CD4-positive, alpha-beta T cell treated with Interleukin-6 for 4 hours (primary cell): ENCODE measurements around the gene EMX1.

Source experiments
- DNase-seq: peaks from one replicate; pipeline ENCODE4 v3.0.0-alpha.2; 2020; ENCODE audit warnings: mixed read lengths

The EMX1 gene

DNA sequence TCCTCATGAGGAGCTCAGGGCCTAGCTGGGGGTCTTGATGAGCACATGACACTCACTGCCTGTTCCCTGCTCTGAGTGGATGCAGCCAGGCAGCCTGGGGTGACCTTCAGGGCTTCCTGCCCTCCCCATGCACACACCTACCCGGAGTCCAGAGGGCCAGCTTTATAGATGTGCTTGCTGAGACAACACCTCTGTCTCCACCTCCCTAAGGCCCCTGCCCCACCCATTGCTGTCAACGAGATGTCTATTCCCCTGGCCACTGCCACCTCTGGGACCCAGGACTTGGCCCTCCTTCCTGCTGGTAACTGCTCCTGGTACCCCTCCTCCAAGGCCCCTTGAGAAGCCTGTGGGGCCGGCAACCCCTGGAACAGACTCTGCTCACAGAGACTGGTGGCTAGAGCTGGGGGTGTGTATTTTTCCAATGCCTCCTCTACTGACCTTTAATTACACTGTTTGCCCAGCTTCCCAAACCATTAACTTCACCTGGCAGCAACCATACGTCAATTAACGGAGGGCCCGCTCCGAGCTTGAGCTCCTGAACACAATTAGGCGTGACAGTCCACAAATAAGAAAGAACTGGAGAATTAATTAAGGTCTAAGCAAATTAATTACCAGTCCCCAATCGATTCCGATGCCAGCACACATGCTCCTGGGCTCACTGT, 66.3 kb downstream of the EMX1 start:
- no peak for DNase-seq

DNA sequence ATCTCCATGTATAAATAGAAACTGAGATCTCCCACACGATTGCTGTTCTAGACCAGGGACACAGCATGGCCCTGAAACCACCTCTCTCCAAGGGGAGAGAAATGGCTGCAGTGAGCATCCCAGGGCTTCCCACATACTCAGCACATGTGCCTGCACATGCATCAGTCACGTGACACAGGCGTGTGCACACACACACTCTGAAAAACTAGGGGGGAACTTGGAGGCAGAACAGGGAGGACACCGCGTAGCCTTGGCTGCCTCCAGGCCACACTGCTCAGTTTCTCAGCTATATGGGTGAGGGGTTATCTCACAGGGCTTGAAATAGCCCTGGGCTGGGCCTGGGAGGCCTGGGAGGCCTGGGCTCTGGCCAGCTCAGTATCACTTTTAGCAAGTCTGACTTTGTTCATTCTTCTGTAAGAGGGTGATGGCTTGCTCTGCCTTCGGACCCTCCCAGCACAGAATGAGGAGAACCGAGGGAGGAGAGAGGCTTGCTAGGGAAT, 66.9 kb downstream of the EMX1 start:
- DNase-seq = no peak
